Aorta (tissue), 5 donors: ENCODE measurements around the gene HMGCR. TPM values are rescaled to one million over a fixed set of nuclear protein-coding genes. Genes with fewer than 3 reads are reported as not detected.

Experiments used
- ATAC-seq: fragments of 200-7000 bp; cut with Tn5 transposase; one replicate; pipeline ENCODE4 v1.9.1; 2022; ENCODE audit warnings: moderate library complexity; ENCODE audit not compliant: low FRiP score
- DNase-seq, 2 donors: peaks; one replicate each; pipeline ENCODE4 v3.0.0-alpha.2; 2020
- H3K27ac ChIP-seq, 2 donors: one replicate each; pipeline ENCODE4 v1.5.1; 2013; ENCODE audit warnings: low read length in 2 of 2, mild to moderate bottlenecking in 2 of 2, moderate library complexity in 2 of 2, control low read depth in 1 of 2, inconsistent platforms in 1 of 2, low read depth in 1 of 2
- H3K27me3 ChIP-seq, 2 donors: one replicate each; pipeline ENCODE4 v1.6.1; 2013; ENCODE audit warnings: control low read depth in 1 of 2, low read length in 1 of 2, mild to moderate bottlenecking in 1 of 2, moderate library complexity in 1 of 2; ENCODE audit not compliant: insufficient read depth in 2 of 2, control insufficient read depth in 1 of 2
- H3K36me3 ChIP-seq, 2 donors: one replicate each; pipeline ENCODE4 v1.6.1; 2013; ENCODE audit warnings: control low read depth in 1 of 2, low read length in 1 of 2, mild to moderate bottlenecking in 1 of 2; ENCODE audit not compliant: insufficient read depth in 2 of 2, control insufficient read depth in 1 of 2
- H3K4me1 ChIP-seq, 2 donors: one replicate each; pipeline ENCODE4 v1.6.1; 2013; ENCODE audit warnings: low read length in 2 of 2, control low read depth in 1 of 2, mild to moderate bottlenecking in 1 of 2, moderate library complexity in 1 of 2; ENCODE audit not compliant: insufficient read depth in 2 of 2, control insufficient read depth in 1 of 2
- H3K4me3 ChIP-seq, 2 donors: one replicate each; pipeline ENCODE4 v1.5.1; 2013; ENCODE audit warnings: low read length in 2 of 2, control low read depth in 1 of 2, mild to moderate bottlenecking in 1 of 2
- H3K9me3 ChIP-seq: one replicate; pipeline ENCODE4 v1.6.1; 2013; ENCODE audit warnings: mild to moderate bottlenecking, low read length; ENCODE audit not compliant: control insufficient read depth
- WGBS, 2 donors: extraction: QIAGEN DNeasy Blood & Tissue Kit; methylation state at CpG; one replicate each; pipeline ENCODE4 v1.1.7; 2013; 5-methylcytosine and 5-hydroxymethylcytosine counted together
- intact Hi-C, 2 donors: fragments of 100-400 bp; cut with DNase I; formaldehyde crosslinking; loops; one replicate each; pipeline versions ENCODE4 v1.14.2 to v1.15.0; 2022
- polyA plus RNA-seq, 2 donors: library from polyadenylated mRNA; stranded (reverse); fragments of 200-250 nt; gene quantifications; one replicate each; pipeline ENCODE4 v1.2.3, GENCODE V29; 2013
- total RNA-seq, 2 donors: library from RNA; stranded (reverse); fragmentation: NEBNext Ultra II Directional; extraction: Animal tissue kit (Norgen Biotek cat#: 25700); gene quantifications; one replicate each; pipeline ENCODE4 v1.2.1, GENCODE V29; 2021
- donor health status: healthy with polysubstance abuse.
- donor health status: Bipolar disorder and iron deficiency.
- donor health status: DM: no; HTN: no; CAD: no.
- donor health status: DM: no; HTN: no; CAD: no.
- donor health status: DM: yes; HTN: yes; CAD: no.

HMGCR gene
- total and polyA plus RNA-seq, 4 donors, result 4.5 to 36.1 (median 13.2) TPM

- Histone ChIP-seq H3K9me3 (no peaks in the 10 kb centered on the region), H3K36me3 (peaks cover 2 to 8% of the 10 kb centered on the region in 2 donors), H3K27me3 (no peaks in the 10 kb centered on the region), H3K4me3 (no peak overlapping the region), H3K27ac (no peak overlapping the region), H3K4me1 (no peaks in the 10 kb centered on the region)
- intact Hi-C loops, result no loop called here
- 63 to 71% methylated on average over 2 of the region's 2 CpGs for WGBS, 2 donors
- no peak for DNase-seq
- no peak for ATAC-seq
Measured at GRCh38 chr5:75349663-75350062, 12.6 kb downstream of the HMGCR start.

GRCh38 chr5:75351139-75351926, 14.3 kb downstream of the HMGCR start:
- intact Hi-C loops, result no loop called here
- no peaks in the 10 kb centered on the region for H3K27me3 ChIP-seq
- peaks cover 7 to 8% of the 10 kb centered on the region in 2 donors for H3K36me3 ChIP-seq
- DNase-seq (no peak), ATAC-seq (no peak)
- no peaks in the 10 kb centered on the region for H3K9me3 ChIP-seq
- H3K4me3 ChIP-seq, result no peak overlapping the region
- no peak overlapping the region for H3K27ac ChIP-seq
- no peaks in the 10 kb centered on the region for H3K4me1 ChIP-seq
- whole genome bisulfite sequencing, 2 donors, result 92 to 95% methylated on average over 7 of the region's 7 CpGs

GRCh38 chr5:75355236-75355635, 18.2 kb downstream of the HMGCR start:
- no peaks in the 10 kb centered on the region for H3K9me3 ChIP-seq
- H3K4me3 ChIP-seq, result no peak overlapping the region
- no peaks in the 10 kb centered on the region for H3K4me1 ChIP-seq
- ATAC-seq, result no peak
- H3K36me3 ChIP-seq, result peaks cover 9 to 10% of the 10 kb centered on the region in 2 donors
- H3K27ac ChIP-seq, result no peak overlapping the region
- 90 to 92% methylated on average over 6 of the region's 6 CpGs for WGBS, 2 donors
- no peaks in the 10 kb centered on the region for H3K27me3 ChIP-seq
- no peak for DNase-seq
- intact Hi-C loops, result no loop called here

- no peak overlapping the region for H3K27ac ChIP-seq
- H3K27me3 ChIP-seq, result no peaks in the 10 kb centered on the region
- intact Hi-C loops, result no loop called here
- no peaks in the 10 kb centered on the region for H3K9me3 ChIP-seq
- 96 to 97% methylated on average over 7 of the region's 7 CpGs for WGBS, 2 donors
- no peak overlapping the region for H3K4me3 ChIP-seq
- ATAC-seq, result no peak
- H3K36me3 ChIP-seq, result peaks cover 9% of the 10 kb centered on the region in 2 donors
- H3K4me1 ChIP-seq, result no peaks in the 10 kb centered on the region
- no peak for DNase-seq
Measured at GRCh38 chr5:75356719-75357118, 19.7 kb downstream of the HMGCR start.

- Histone ChIP-seq H3K4me1 (no peaks in the 10 kb centered on the region), H3K36me3 (peaks cover 9% of the 10 kb centered on the region in 2 donors), H3K9me3 (no peaks in the 10 kb centered on the region), H3K27me3 (no peaks in the 10 kb centered on the region), H3K4me3 (no peak overlapping the region), H3K27ac (no peak overlapping the region)
- intact Hi-C loops, result no loop called here
- DNase-seq (no peak), ATAC-seq (no peak)
- 91 to 93% methylated on average over 3 of the region's 3 CpGs for WGBS, 2 donors
Measured at GRCh38 chr5:75358117-75358516, 21.1 kb downstream of the HMGCR start.

GRCh38 chr5:75361310-75361709, 24.3 kb downstream of the HMGCR start:
- no peak for DNase-seq
- H3K4me3 ChIP-seq, result no peak overlapping the region
- no peak for ATAC-seq
- intact Hi-C loops, result no loop called here
- 45 to 54% methylated on average over 4 of the region's 4 CpGs for WGBS, 2 donors
- peaks cover 4 to 9% of the 10 kb centered on the region in 2 donors for H3K36me3 ChIP-seq
- no peak overlapping the region for H3K27ac ChIP-seq
- no peaks in the 10 kb centered on the region for H3K27me3 ChIP-seq
- H3K4me1 ChIP-seq, result no peaks in the 10 kb centered on the region
- H3K9me3 ChIP-seq, result no peaks in the 10 kb centered on the region

GRCh38 chr5:75362474-75362975, 25.5 kb downstream of the HMGCR start:
- WGBS, 2 donors, result 92 to 96% methylated on average over 4 of the region's 4 CpGs
- Histone ChIP-seq H3K36me3 (peaks cover 2 to 7% of the 10 kb centered on the region in 2 donors), H3K27me3 (no peaks in the 10 kb centered on the region), H3K9me3 (no peaks in the 10 kb centered on the region), H3K4me1 (no peaks in the 10 kb centered on the region), H3K4me3 (no peak overlapping the region), H3K27ac (no peak overlapping the region)
- no peak for ATAC-seq
- DNase-seq, result no peak
- intact Hi-C loops, result no loop called here

- intact Hi-C loops, result no loop called here
- Histone ChIP-seq H3K9me3 (no peaks in the 10 kb centered on the region), H3K27ac (no peak overlapping the region), H3K4me3 (no peak overlapping the region), H3K27me3 (no peaks in the 10 kb centered on the region), H3K4me1 (no peaks in the 10 kb centered on the region), H3K36me3 (peaks cover 2 to 4% of the 10 kb centered on the region in 2 donors)
- DNase-seq (no peak), ATAC-seq (no peak)
- WGBS, 2 donors, result 81 to 82% methylated on average over 5 of the region's 5 CpGs
Measured at GRCh38 chr5:75363111-75363510, 26.1 kb downstream of the HMGCR start.
